Measurements from ENCODE around the gene CSNK1E. TPM values are rescaled to one million over a fixed set of nuclear protein-coding genes. Genes with fewer than 3 reads are reported as not detected.
A peak's percentile ranks its signal among the peaks of the same experiment; 100 is the strongest.

Gene CSNK1E
- total and polyA plus RNA-seq, 2 donors from 2014 or later, result 33.6 to 101 TPM

GRCh38 chr22:38244106-38244505 is 73.1 kb downstream of the CSNK1E start:
- intact Hi-C loops (cut with DNase I), result no loop called here

GRCh38 chr22:38243007-38243765 is 74.0 kb downstream of the CSNK1E start:
- no peak overlapping the region for H3K27ac ChIP-seq (ENCODE audit: low read depth in 2 of 2, low read length in 2 of 2)
- no peak for TF ChIP-seq CTCF (IDR thresholded peaks at IDR 0.05; ENCODE audit: borderline replicate concordance, extremely low read depth, insufficient read depth)
- H3K4me3 ChIP-seq (ENCODE audit: low read length in 3 of 3), result no peak overlapping the region
- H3K4me1 ChIP-seq (ENCODE audit: control insufficient read depth in 2 of 3, insufficient read depth in 2 of 3, low read depth in 1 of 3, low read length in 3 of 3), result peaks cover 0 to 20% (median 11%) of the 10 kb centered on the region in 3 donors
- H3K9me3 ChIP-seq (ENCODE audit: control insufficient read depth in 2 of 3, insufficient read depth in 1 of 3, low read length in 3 of 3), result no peaks in the 10 kb centered on the region
- DNase-seq (peak in 4 of 5 donors; percentile 80 to 85 (median 82)), FAIRE-seq (no peak)
- H3K9ac ChIP-seq (ENCODE audit: low read length in 3 of 3), result no peak overlapping the region
- H3K36me3 ChIP-seq (ENCODE audit: control insufficient read depth in 2 of 3, insufficient read depth in 3 of 3, low read length in 3 of 3), result peaks cover 3 to 17% (median 13%) of the 10 kb centered on the region in 3 donors
- H3K27me3 ChIP-seq (ENCODE audit: control insufficient read depth, insufficient read depth, low read length), result no peaks in the 10 kb centered on the region
- intact Hi-C loops (cut with DNase I), result no loop called here

More at GRCh38 chr22:38244106-38244505, 73.1 kb downstream of the CSNK1E start:
- Histone ChIP-seq H3K36me3 (ENCODE audit: control insufficient read depth in 2 of 3, insufficient read depth in 3 of 3, low read length in 3 of 3) (peaks cover 3 to 17% (median 13%) of the 10 kb centered on the region in 3 donors), H3K9me3 (ENCODE audit: control insufficient read depth in 2 of 3, insufficient read depth in 1 of 3, low read length in 3 of 3) (no peaks in the 10 kb centered on the region), H3K4me1 (ENCODE audit: control insufficient read depth in 2 of 3, insufficient read depth in 2 of 3, low read depth in 1 of 3, low read length in 3 of 3) (peaks cover 0 to 14% (median 3%) of the 10 kb centered on the region in 3 donors), H3K4me3 (ENCODE audit: low read length in 3 of 3) (no peak overlapping the region), H3K27ac (ENCODE audit: low read depth in 2 of 2, low read length in 2 of 2) (no peak overlapping the region), H3K9ac (ENCODE audit: low read length in 3 of 3) (no peak overlapping the region), H3K27me3 (ENCODE audit: control insufficient read depth, insufficient read depth, low read length) (no peaks in the 10 kb centered on the region)
- no peak for TF ChIP-seq CTCF (IDR thresholded peaks at IDR 0.05; ENCODE audit: borderline replicate concordance, extremely low read depth, insufficient read depth)
- DNase-seq (no peak), FAIRE-seq (no peak)

- no peak for FAIRE-seq
- H3K9ac ChIP-seq (ENCODE audit: low read length in 3 of 3), result no peak overlapping the region
- intact Hi-C loops (cut with DNase I), result no loop called here
These were observed 76.4 kb downstream of the CSNK1E start for GRCh38 chr22:38240734-38241252.

More at GRCh38 chr22:38240734-38241252, 76.4 kb downstream of the CSNK1E start:
- H3K9me3 ChIP-seq (ENCODE audit: control insufficient read depth in 2 of 3, insufficient read depth in 1 of 3, low read length in 3 of 3), result no peaks in the 10 kb centered on the region
- H3K4me1 ChIP-seq (ENCODE audit: control insufficient read depth in 2 of 3, insufficient read depth in 2 of 3, low read depth in 1 of 3, low read length in 3 of 3), result peaks cover 0 to 25% (median 11%) of the 10 kb centered on the region in 3 donors
- no peak overlapping the region for H3K27ac ChIP-seq (ENCODE audit: low read depth in 2 of 2, low read length in 2 of 2)
- H3K27me3 ChIP-seq (ENCODE audit: control insufficient read depth, insufficient read depth, low read length), result no peaks in the 10 kb centered on the region
- H3K36me3 ChIP-seq (ENCODE audit: control insufficient read depth in 2 of 3, insufficient read depth in 3 of 3, low read length in 3 of 3), result peaks cover 0 to 4% (median 0%) of the 10 kb centered on the region in 3 donors
- H3K4me3 ChIP-seq (ENCODE audit: low read length in 3 of 3), result no peak overlapping the region
- DNase-seq, result peak in 1 of 5 donors; percentile 34
- TF ChIP-seq CTCF (IDR thresholded peaks at IDR 0.05; ENCODE audit: borderline replicate concordance, extremely low read depth, insufficient read depth), result no peak

Other genes with a start within 250 kb of the CSNK1E start
- 0.31 TPM for gene SLC16A8, start 233.2 kb downstream of the CSNK1E start, total RNA-seq
- gene SLC16A8, start 233.2 kb downstream of the CSNK1E start, polyA plus RNA-seq (ENCODE audit: insufficient read depth, low read depth, low replicate concordance), result 0.92 TPM
- 9.7 TPM for gene BAIAP2L2, start 206.7 kb downstream of the CSNK1E start, total RNA-seq
- 27.8 TPM for gene BAIAP2L2, start 206.7 kb downstream of the CSNK1E start, polyA plus RNA-seq (ENCODE audit: insufficient read depth, low read depth, low replicate concordance)
- 61.6 TPM for gene PLA2G6, start 135.6 kb downstream of the CSNK1E start, total RNA-seq
- 26.6 TPM for gene PLA2G6, start 135.6 kb downstream of the CSNK1E start, polyA plus RNA-seq (ENCODE audit: insufficient read depth, low read depth, low replicate concordance)
- gene MAFF, start 115.4 kb downstream of the CSNK1E start, total RNA-seq, result 23.4 TPM
- gene MAFF, start 115.4 kb downstream of the CSNK1E start, polyA plus RNA-seq (ENCODE audit: insufficient read depth, low read depth, low replicate concordance), result 2.2 TPM
- gene TMEM184B, start 44.4 kb downstream of the CSNK1E start, total RNA-seq, result 54.1 TPM
- 22.9 TPM for gene TMEM184B, start 44.4 kb downstream of the CSNK1E start, polyA plus RNA-seq (ENCODE audit: insufficient read depth, low read depth, low replicate concordance)
- 0.13 TPM for gene KCNJ4, start 137.8 kb upstream of the CSNK1E start, total RNA-seq
- not detected for gene KCNJ4, start 137.8 kb upstream of the CSNK1E start, polyA plus RNA-seq (ENCODE audit: insufficient read depth, low read depth, low replicate concordance)
- 16.7 TPM for gene KDELR3, start 150.7 kb upstream of the CSNK1E start, total RNA-seq
- 11.4 TPM for gene KDELR3, start 150.7 kb upstream of the CSNK1E start, polyA plus RNA-seq (ENCODE audit: insufficient read depth, low read depth, low replicate concordance)
- gene DDX17, start 188.9 kb upstream of the CSNK1E start, total RNA-seq, result 509 TPM
- gene DDX17, start 188.9 kb upstream of the CSNK1E start, polyA plus RNA-seq (ENCODE audit: insufficient read depth, low read depth, low replicate concordance), result 133 TPM